Muscle layer of colon (tissue), 2 donors: ENCODE data around the gene CRLF3.
A peak's percentile ranks its signal among the peaks of the same experiment; 100 is the strongest.
"Not testable (repeated sequence)": the region's sequence is repeated elsewhere in the genome, so short reads cannot be mapped to it uniquely, and the experiment has no call there.

Source experiments
- H3K27ac ChIP-seq: one replicate; pipeline ENCODE4 v1.7.0; 2013; ENCODE audit warnings: low read depth, mild to moderate bottlenecking, low read length, moderate library complexity
- H3K27me3 ChIP-seq, 2 donors: one replicate each; pipeline ENCODE4 v1.7.0; 2013; ENCODE audit warnings: low read length in 2 of 2, mild to moderate bottlenecking in 2 of 2; ENCODE audit not compliant: insufficient read depth in 2 of 2, control insufficient read depth in 1 of 2
- H3K36me3 ChIP-seq: one replicate; pipeline ENCODE4 v1.7.0; 2013; ENCODE audit warnings: mild to moderate bottlenecking, low read length; ENCODE audit not compliant: insufficient read depth
- H3K4me1 ChIP-seq: one replicate; pipeline ENCODE4 v1.7.0; 2013; ENCODE audit warnings: mild to moderate bottlenecking, low read length; ENCODE audit not compliant: insufficient read depth
- H3K4me3 ChIP-seq, 2 donors: one replicate each; pipeline ENCODE4 v1.7.0; 2013; ENCODE audit warnings: low read length in 2 of 2, low read depth in 1 of 2, mild to moderate bottlenecking in 1 of 2, moderate library complexity in 1 of 2
- H3K9ac ChIP-seq: one replicate; pipeline ENCODE4 v1.7.0; 2013; ENCODE audit warnings: low read length
- H3K9me3 ChIP-seq: one replicate; pipeline ENCODE4 v1.7.0; 2013; ENCODE audit warnings: mild to moderate bottlenecking, low read length
- donor health status: abdominal sarcoma.
- donor health status: Adenocarcinoma of cecum.

Gene CRLF3

DNA sequence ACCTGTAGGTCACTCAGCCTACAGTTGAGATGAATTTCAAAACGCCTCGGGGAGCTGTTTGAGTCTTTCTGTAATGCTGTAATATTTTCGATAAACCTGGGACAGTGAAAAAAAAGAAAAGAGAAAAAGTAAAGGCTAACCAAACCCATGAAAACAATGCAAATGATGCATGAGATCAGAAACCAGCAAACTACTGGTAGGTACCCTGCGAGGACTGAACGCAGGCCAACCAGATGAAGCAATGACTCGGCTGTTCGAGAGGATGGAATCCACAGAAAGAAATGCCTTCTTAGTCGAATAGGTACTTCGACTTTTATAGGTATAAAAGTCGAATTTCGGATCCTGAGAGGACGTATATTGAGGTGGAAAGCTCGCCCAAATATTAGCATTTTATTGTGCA, 6.8 kb upstream of the CRLF3 start:
- peaks cover 16% of the 10 kb centered on the region for H3K4me1 ChIP-seq
- no peaks in the 10 kb centered on the region for H3K36me3 ChIP-seq
- H3K4me3 ChIP-seq: peak overlapping the region; percentile 85 to 98
- H3K27ac ChIP-seq: no peak overlapping the region
- no peaks in the 10 kb centered on the region for H3K27me3 ChIP-seq
- peak overlapping the region; percentile 25 for H3K9ac ChIP-seq
- H3K9me3 ChIP-seq: no peaks in the 10 kb centered on the region

DNA sequence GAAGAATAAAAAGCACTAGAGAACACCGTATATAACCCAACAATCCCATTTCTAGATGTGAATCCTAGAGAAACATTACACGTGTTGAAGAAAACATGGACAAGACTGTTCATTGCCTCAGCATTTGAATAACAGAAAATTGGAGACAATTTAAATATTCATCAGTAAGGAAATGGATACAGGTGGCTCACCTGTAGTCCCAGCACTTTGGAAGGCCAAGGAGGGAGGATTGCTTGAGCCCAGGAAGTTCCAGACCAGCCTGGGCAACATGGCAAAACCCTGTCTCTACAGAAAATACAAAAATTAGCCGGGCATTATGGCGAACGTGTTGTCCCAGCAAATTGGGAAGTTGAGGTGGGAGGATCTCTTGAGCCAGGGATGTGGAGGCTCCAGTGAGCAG, 4.5 kb upstream of the CRLF3 start:
- Histone ChIP-seq H3K36me3 (no peaks in the 10 kb centered on the region), H3K4me3 (no peak overlapping the region), H3K27me3 (no peaks in the 10 kb centered on the region), H3K9ac (no peak overlapping the region), H3K4me1 (peaks cover 19% of the 10 kb centered on the region), H3K27ac (no peak overlapping the region), H3K9me3 (no peaks in the 10 kb centered on the region)

DNA sequence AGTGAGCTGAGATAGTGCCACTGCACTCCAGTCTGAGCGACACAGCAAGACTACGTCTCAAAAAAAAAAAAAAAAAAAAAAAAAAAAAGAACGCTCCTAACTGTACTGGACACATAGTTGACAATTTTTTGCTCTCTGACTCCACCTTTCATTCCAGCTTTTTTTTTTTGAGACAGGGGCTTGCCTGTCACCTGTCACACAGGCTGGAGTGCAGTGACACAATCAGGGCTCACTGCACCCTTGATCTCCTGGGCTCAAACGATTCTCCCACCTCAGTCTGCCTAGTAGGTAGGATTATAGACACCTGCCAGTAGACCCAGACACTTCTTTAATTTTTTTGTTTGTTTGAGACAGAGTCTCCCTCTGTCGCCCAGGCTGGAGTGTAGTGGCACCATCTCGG, 2.6 kb upstream of the CRLF3 start:
- Histone ChIP-seq H3K36me3 (no peaks in the 10 kb centered on the region), H3K4me1 (peaks cover 13% of the 10 kb centered on the region), H3K27ac (no peak overlapping the region), H3K9ac (no peak overlapping the region), H3K4me3 (no peak overlapping the region), H3K27me3 (no peaks in the 10 kb centered on the region), H3K9me3 (no peaks in the 10 kb centered on the region)

DNA sequence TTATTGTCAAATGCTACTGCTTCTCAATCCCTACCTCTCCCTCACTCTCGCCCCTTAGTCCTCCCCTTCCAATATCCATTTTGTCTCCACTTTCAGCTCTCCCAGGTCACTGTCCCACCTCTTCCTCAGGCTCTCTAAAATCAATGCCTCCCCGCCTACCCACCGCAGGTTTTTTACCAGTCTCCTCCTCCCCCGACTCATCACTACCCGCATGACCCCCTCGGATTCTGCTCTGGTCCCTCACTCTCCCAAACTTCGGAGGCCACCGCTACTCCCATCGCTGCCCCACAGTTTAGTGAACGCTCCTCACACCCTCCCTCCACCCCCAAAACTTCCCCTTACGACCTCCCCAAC, 513 bp downstream of the CRLF3 start:
- Histone ChIP-seq H3K4me1 (peaks cover 7% of the 10 kb centered on the region), H3K27me3 (no peaks in the 10 kb centered on the region), H3K9ac (peak overlapping the region; percentile 83), H3K9me3 (no peaks in the 10 kb centered on the region), H3K36me3 (no peaks in the 10 kb centered on the region), H3K27ac (peak overlapping the region; percentile 45), H3K4me3 (peak overlapping the region; percentile 57 to 92)

DNA sequence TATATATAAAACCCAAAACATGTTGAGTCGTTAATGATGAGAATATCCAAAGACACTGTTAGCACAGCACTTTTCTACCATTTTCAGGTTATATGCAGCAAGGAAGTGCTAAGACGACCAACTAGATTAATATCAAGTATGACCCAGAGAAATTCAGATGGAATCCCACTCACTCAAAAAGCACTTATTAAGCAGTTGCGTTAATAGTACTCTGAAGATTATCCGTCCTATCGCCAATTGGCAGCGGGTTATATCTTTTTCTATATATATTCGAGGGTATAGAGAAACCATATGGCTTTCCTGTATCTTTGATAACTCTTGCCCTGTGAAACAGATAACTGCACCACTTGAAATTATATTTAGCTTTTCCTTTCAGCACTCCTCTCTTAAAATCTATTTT, 1.1 kb downstream of the CRLF3 start:
- no peak overlapping the region for H3K27ac ChIP-seq
- H3K9ac ChIP-seq: peak overlapping the region; percentile 83
- H3K36me3 ChIP-seq: no peaks in the 10 kb centered on the region
- no peaks in the 10 kb centered on the region for H3K9me3 ChIP-seq
- H3K27me3 ChIP-seq: no peaks in the 10 kb centered on the region
- peaks cover 7% of the 10 kb centered on the region for H3K4me1 ChIP-seq
- peak overlapping the region; percentile 57 to 92 for H3K4me3 ChIP-seq

DNA sequence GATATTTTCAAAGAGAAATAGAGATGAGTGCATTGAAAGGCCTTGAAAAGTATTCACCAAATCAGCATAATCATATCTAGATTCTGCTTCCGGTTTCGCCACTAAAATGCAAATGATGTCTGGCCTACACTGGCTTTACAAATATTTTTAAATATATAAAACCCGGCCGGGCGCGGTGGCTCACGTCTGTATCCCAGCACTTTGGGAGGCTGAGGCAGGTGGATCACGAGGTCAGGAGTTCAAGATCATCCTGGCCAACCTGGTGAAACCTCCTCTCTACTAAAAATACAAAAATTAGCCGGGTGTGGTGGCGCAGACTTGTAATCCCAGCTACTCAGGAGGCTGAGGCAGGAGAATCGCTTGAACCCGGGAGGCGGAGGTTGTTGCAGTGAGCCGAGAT, 1.6 kb downstream of the CRLF3 start:
- H3K27me3 ChIP-seq, H3K36me3 ChIP-seq, H3K27ac ChIP-seq, H3K9ac ChIP-seq, H3K4me1 ChIP-seq, H3K9me3 ChIP-seq, H3K4me3 ChIP-seq: not testable (repeated sequence)

DNA sequence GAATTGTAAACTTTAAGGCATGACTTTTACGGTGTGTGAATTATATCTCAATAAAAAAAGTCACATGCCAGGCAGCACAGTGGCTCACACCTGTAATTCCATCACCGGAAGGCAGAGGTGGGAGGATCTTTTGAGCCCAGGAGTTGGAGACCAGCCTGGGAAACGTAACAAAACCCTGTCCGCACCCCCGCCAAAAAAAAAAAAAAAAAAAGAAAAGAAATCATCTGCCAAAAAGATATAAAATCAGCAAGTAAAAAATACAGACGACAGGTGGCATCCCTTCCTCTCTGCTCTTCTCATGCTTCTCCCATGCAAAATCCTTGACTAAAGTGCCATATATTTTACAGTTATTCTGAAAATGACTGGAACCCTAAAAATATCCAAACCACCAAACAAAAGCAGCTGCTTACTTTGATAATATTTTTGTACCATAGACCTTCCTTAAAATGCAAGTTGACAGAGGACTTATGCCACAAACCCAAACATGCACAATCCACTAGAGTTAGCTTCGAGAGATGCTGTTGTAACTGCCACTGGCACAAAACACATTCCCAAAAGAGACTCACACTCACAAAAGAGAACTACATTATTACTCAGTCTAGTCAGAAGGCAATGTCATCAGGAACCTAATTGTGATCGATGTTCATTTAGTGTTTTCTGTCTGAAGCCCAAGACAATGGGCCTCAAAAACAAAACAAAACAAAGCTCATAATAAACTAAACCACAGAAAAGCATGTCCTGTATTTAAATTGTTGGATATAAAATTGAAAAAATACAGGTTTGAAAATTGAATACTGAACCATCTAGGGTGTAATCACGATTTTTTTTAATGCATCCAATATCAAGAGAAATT, 2.4 kb downstream of the CRLF3 start:
- peaks cover 7% of the 10 kb centered on the region for H3K4me1 ChIP-seq
- no peak overlapping the region for H3K27ac ChIP-seq
- H3K36me3 ChIP-seq: no peaks in the 10 kb centered on the region
- H3K27me3 ChIP-seq: no peaks in the 10 kb centered on the region
- H3K9ac ChIP-seq: no peak overlapping the region
- no peak overlapping the region for H3K4me3 ChIP-seq
- no peaks in the 10 kb centered on the region for H3K9me3 ChIP-seq

DNA sequence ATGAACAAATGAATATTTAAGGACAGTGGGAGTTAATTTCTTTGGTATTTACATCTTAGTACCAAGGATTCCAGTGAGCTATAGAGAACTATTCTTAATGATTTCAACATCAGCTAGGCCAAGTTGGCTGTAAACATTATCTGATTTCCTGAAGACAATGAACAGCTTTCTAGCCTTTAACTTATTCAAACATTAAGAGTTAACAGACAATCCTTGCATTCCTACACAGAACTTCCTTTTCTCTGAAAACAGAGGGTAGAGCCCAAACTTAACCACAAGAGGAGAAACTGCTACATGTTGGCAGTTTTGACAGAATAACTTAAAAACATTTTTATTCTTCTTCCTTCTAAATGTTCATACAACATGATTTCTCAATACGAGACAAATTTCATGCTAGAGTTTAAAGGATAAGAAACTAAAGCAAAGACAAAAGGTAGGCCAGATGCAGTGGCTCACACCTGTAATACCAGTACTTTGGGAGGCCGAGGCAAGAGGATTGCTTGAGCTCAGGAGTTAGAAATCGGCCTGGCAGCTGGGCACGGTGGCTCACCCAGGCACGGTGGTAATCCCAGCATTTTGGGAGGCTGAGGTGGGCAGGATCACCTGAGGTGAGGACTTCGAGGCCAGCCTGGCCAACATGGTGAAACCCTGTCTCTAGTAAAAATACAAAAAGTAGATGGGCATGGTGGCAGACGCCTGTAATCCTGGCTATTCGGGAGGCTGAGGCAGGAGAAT, 4.4 kb downstream of the CRLF3 start:
- H3K27ac ChIP-seq: no peak overlapping the region
- H3K9ac ChIP-seq: no peak overlapping the region
- no peak overlapping the region for H3K4me3 ChIP-seq
- no peaks in the 10 kb centered on the region for H3K9me3 ChIP-seq
- H3K4me1 ChIP-seq: peaks cover 4% of the 10 kb centered on the region
- H3K27me3 ChIP-seq: no peaks in the 10 kb centered on the region
- H3K36me3 ChIP-seq: no peaks in the 10 kb centered on the region

DNA sequence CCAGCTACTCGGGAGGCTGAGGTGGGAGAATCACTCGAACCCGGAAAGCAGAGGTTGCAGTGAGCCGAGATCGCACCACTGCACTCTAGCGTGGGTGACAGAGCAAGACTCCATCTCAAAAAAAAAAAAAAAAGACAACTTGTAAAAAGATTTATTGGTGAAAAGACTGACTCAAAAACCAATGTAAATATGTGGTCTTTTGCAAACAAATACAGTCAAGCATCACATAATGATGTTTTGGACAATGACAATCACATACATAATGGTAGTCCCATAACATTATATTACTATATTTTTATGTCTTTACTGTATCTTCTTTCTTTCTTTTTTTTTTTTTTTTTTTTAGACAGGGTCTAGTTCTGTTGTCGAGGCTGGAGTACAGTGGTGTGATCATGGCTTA, 8.3 kb downstream of the CRLF3 start:
- H3K9me3 ChIP-seq: no peaks in the 10 kb centered on the region
- no peaks in the 10 kb centered on the region for H3K4me1 ChIP-seq
- H3K36me3 ChIP-seq: no peaks in the 10 kb centered on the region
- H3K9ac ChIP-seq: no peak overlapping the region
- no peak overlapping the region for H3K27ac ChIP-seq
- no peak overlapping the region for H3K4me3 ChIP-seq
- no peaks in the 10 kb centered on the region for H3K27me3 ChIP-seq

DNA sequence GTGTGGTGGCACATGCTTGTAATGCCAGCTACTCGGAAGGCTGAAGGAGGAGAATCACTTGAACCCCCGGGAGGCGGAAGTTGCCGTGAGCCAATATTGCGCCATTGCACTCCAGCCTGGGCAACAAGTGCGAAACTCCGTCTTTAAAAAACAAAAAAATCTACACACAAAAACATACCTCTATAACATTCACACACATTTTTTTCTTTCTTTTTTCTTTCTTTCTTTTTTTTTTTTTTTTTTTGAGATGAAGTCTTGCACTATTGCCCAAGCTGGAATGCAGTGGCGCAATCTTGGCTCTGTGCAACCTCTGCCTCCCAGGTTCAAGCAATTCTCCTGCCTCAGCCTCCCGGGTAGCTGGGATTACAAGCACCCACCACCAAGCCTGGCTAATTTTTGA, 9.6 kb downstream of the CRLF3 start:
- not testable (repeated sequence) for H3K9me3 ChIP-seq, H3K9ac ChIP-seq, H3K4me1 ChIP-seq, H3K4me3 ChIP-seq, H3K36me3 ChIP-seq, H3K27ac ChIP-seq, H3K27me3 ChIP-seq

DNA sequence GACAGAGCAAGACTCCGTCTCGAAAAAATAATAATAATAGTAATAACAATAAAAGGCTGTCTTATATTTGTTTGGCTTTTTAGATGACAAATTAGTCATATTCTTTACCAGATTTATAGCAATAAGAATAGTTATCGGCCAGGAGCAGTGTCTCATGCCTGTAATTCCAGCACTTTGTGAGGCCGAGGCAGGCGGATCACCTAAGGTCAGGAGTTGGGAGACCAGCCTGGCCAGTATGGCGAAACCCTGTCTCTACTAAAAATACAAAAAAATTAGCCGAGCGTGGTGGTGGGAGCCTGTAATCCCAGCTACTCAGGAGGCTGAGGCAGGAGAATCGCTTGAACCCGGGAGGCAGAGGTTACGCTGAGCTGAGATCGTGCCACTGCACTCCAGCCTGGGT, 10.3 kb downstream of the CRLF3 start:
- not testable (repeated sequence) for H3K36me3 ChIP-seq, H3K27me3 ChIP-seq, H3K4me1 ChIP-seq, H3K9me3 ChIP-seq, H3K4me3 ChIP-seq, H3K27ac ChIP-seq, H3K9ac ChIP-seq
